IMR-90 (cell line): ENCODE measurements around the gene ZNF213. TPM values are rescaled to one million over a fixed set of nuclear protein-coding genes. Genes with fewer than 3 reads are reported as not detected.

ENCODE experiments used
- ATAC-seq: fragments of 200-7000 bp; cut with Tn5 transposase; 2 replicates; pipeline ENCODE4 v1.9.1; 2020; ENCODE audit warnings: low read depth, mild to moderate bottlenecking, moderate library complexity
- BruUV-seq: library from RNA; stranded (reverse); fragments of 400-500 nt; replicated peaks from 2 replicates; lab custom pipeline; 2021; lab: Mats Ljungman, UMichigan
- CTCF ChIA-PET: fragments of 300-600 bp; formaldehyde crosslinking; extraction: SDS; loops from one replicate; lab custom pipeline; 2021; ENCODE audit warnings: antibody characterized with exemption; lab: Yijun Ruan, JAX
- POLR2A ChIA-PET: fragments of 300-600 bp; sonication (Branson Sonifier 250); formaldehyde crosslinking; loops from one replicate; lab custom pipeline; 2022; ENCODE audit warnings: antibody characterized with exemption; ENCODE audit not compliant: unreplicated experiment; lab: Charles Lee
- DNase-seq: peaks from one replicate; pipeline ENCODE4 v3.0.0; 2013
- H2AFZ ChIP-seq: replicated peaks from 2 replicates; pipeline ENCODE3; 2013; ENCODE audit warnings: low read length, mild to moderate bottlenecking; ENCODE audit not compliant: poor library complexity
- H2AK5ac ChIP-seq: 2 replicates; pipeline ENCODE4 v1.6.1; 2013; ENCODE audit warnings: low read depth, low read length, inconsistent platforms
- H2AK9ac ChIP-seq: replicated peaks from 2 replicates; pipeline ENCODE3; 2013; ENCODE audit warnings: mild to moderate bottlenecking, low read depth, low read length, moderate library complexity; ENCODE audit not compliant: poor library complexity
- H2BK120ac ChIP-seq: 2 replicates; pipeline ENCODE4 v1.6.1; 2013; ENCODE audit warnings: low read depth, low read length, inconsistent platforms
- H2BK15ac ChIP-seq: 3 replicates; pipeline ENCODE4 v1.6.1; 2013; ENCODE audit warnings: low read depth, low read length, inconsistent platforms
- H2BK20ac ChIP-seq: 2 replicates; pipeline ENCODE4 v1.6.1; 2013; ENCODE audit warnings: low read depth, mild to moderate bottlenecking, inconsistent platforms, low read length, moderate library complexity
- H2BK5ac ChIP-seq: 2 replicates; pipeline ENCODE4 v1.6.1; 2013; ENCODE audit warnings: mild to moderate bottlenecking, low read depth, low read length, inconsistent platforms; ENCODE audit not compliant: poor library complexity, severe bottlenecking
- H3K14ac ChIP-seq: replicated peaks from 2 replicates; pipeline ENCODE4 v1.6.1; 2013; ENCODE audit warnings: low read depth, low read length, inconsistent platforms
- H3K18ac ChIP-seq: 2 replicates; pipeline ENCODE4 v1.6.1; 2013; ENCODE audit warnings: low read depth, low read length, control low read depth
- H3K23ac ChIP-seq: 2 replicates; pipeline ENCODE4 v1.6.1; 2013; ENCODE audit warnings: low read depth, low read length, inconsistent platforms
- H3K27ac ChIP-seq: 2 replicates; pipeline ENCODE4 v1.5.1; 2013; ENCODE audit warnings: mild to moderate bottlenecking, control low read depth, low read length; ENCODE audit not compliant: insufficient read depth
- H3K27me3 ChIP-seq: 2 replicates; pipeline ENCODE4 v1.6.1; 2013; ENCODE audit warnings: low read length; ENCODE audit not compliant: control insufficient read depth, insufficient read depth
- H3K36me3 ChIP-seq: 2 replicates; pipeline ENCODE4 v1.6.1; 2013; ENCODE audit warnings: low read length, mixed read lengths; ENCODE audit not compliant: control insufficient read depth, insufficient read depth
- H3K4ac ChIP-seq: 2 replicates; pipeline ENCODE4 v1.6.1; 2013; ENCODE audit warnings: low read depth, low read length, inconsistent platforms
- H3K4me1 ChIP-seq: 2 replicates; pipeline ENCODE4 v1.6.1; 2013; ENCODE audit warnings: low read length, mixed read lengths; ENCODE audit not compliant: control insufficient read depth, insufficient read depth
- H3K4me2 ChIP-seq: 2 replicates; pipeline ENCODE4 v1.6.1; 2013; ENCODE audit warnings: low read depth, mild to moderate bottlenecking, control low read depth, low read length, moderate library complexity
- H3K4me3 ChIP-seq: 2 replicates; pipeline ENCODE4 v1.5.1; 2013; ENCODE audit warnings: low read depth, mild to moderate bottlenecking, control low read depth, low read length, moderate library complexity; ENCODE audit not compliant: insufficient read depth
- H3K56ac ChIP-seq: 2 replicates; pipeline ENCODE4 v1.6.1; 2013; ENCODE audit warnings: low read length, inconsistent platforms; ENCODE audit not compliant: insufficient read depth; ENCODE audit errors: extremely low read depth
- H3K79me1 ChIP-seq, 2 experiments: 2 replicates each; pipeline ENCODE4 v1.6.1; 2013; ENCODE audit warnings: low read length in 2 of 2, inconsistent platforms in 1 of 2, low read depth in 1 of 2
- H3K9ac ChIP-seq: 2 replicates; pipeline ENCODE4 v1.6.1; 2013; ENCODE audit warnings: low read depth, low read length, control low read depth
- H3K9me1 ChIP-seq: 2 replicates; pipeline ENCODE4 v1.6.1; 2013; ENCODE audit warnings: low read length, inconsistent platforms; ENCODE audit not compliant: insufficient read depth
- H3K9me3 ChIP-seq: 2 replicates; pipeline ENCODE4 v1.6.1; 2013; ENCODE audit warnings: low read length; ENCODE audit not compliant: control insufficient read depth, insufficient read depth
- H4K20me1 ChIP-seq: 2 replicates; pipeline ENCODE4 v1.6.1; 2013; ENCODE audit warnings: low read length, inconsistent platforms; ENCODE audit not compliant: insufficient read depth
- H4K5ac ChIP-seq: 2 replicates; pipeline ENCODE4 v1.6.1; 2013; ENCODE audit warnings: mild to moderate bottlenecking, low read depth, low read length, control low read depth
- H4K8ac ChIP-seq, 2 experiments: 2 replicates each; pipeline ENCODE4 v1.6.1; 2013; ENCODE audit warnings: low read depth in 2 of 2, low read length in 2 of 2, control low read depth in 1 of 2, inconsistent platforms in 1 of 2
- H4K91ac ChIP-seq: 2 replicates; pipeline ENCODE4 v1.6.1; 2013; ENCODE audit warnings: low read depth, low read length, inconsistent platforms; ENCODE audit not compliant: insufficient read depth
- BHLHE40 ChIP-seq: fragments of 150-350 bp; IDR thresholded peaks from 2 replicates; pipeline ENCODE4 v1.6.1; 2016; ENCODE audit warnings: mild to moderate bottlenecking, low read depth, low read length
- CHD1 ChIP-seq: IDR thresholded peaks from 2 replicates; pipeline ENCODE4 v1.6.1; 2012; ENCODE audit warnings: low read depth, low read length, improper control_type of control experiment
- MAFK ChIP-seq: IDR thresholded peaks from 2 replicates; pipeline ENCODE4 v1.6.1; 2012; ENCODE audit warnings: low read depth, low read length, improper control_type of control experiment
- MAZ ChIP-seq: IDR thresholded peaks from 2 replicates; pipeline ENCODE4 v1.6.1; 2012; ENCODE audit warnings: low read depth, mild to moderate bottlenecking, low read length, improper control_type of control experiment, moderate library complexity, borderline replicate concordance
- NFE2L2 ChIP-seq: fragments of 150-350 bp; IDR thresholded peaks from 2 replicates; pipeline ENCODE4 v1.6.1; 2016; ENCODE audit warnings: low read depth, mild to moderate bottlenecking, low read length
- RCOR1 ChIP-seq: IDR thresholded peaks from 2 replicates; pipeline ENCODE4 v1.6.1; 2012; ENCODE audit warnings: mild to moderate bottlenecking, low read length, improper control_type of control experiment; ENCODE audit not compliant: insufficient replicate concordance
- RFX5 ChIP-seq: IDR thresholded peaks from 2 replicates; pipeline ENCODE4 v1.8.0; 2012; ENCODE audit warnings: low read depth, mild to moderate bottlenecking, low read length, moderate library complexity
- USF2 ChIP-seq: fragments of 150-350 bp; IDR thresholded peaks from 2 replicates; pipeline ENCODE4 v1.6.1; 2017; ENCODE audit warnings: mild to moderate bottlenecking, antibody characterized with exemption, low read length, low read depth
- WGBS, 2 experiments: methylation state at CpG; one replicate each; pipeline versions ENCODE4 v1.1.5 to v1.1.7; 2013; ENCODE audit warnings: missing lambda C conversion rate in 2 of 2; ENCODE audit not compliant: insufficient read length in 1 of 2; ENCODE audit errors: extremely low coverage in 2 of 2; 5-methylcytosine and 5-hydroxymethylcytosine counted together
- dilution Hi-C: fragments of 300-500 bp; cut with HindIII; formaldehyde crosslinking; loops from one replicate; pipeline ENCODE4 v1.14.3; 2018; ENCODE audit warnings: low sequenced_read_pairs; ENCODE audit not compliant: unreplicated experiment
- in situ Hi-C: fragments of 300-500 bp; cut with MboI; formaldehyde crosslinking; loops from 3 replicates; pipeline ENCODE4 v1.14.3; 2019; ENCODE audit warnings: low sequenced_read_pairs, inconsistent platforms, mixed read lengths
- intact Hi-C: fragments of 100-400 bp; cut with micrococcal nuclease; formaldehyde crosslinking; loops from 2 replicates; pipeline ENCODE4 v1.10.0; 2022
- polyA plus RNA-seq, 3 experiments: library from polyadenylated mRNA; depleted of rRNA; stranded (reverse); fragments of >200 nt; gene quantifications; 2 replicates each; pipeline ENCODE4 v1.2.3, GENCODE V29; 2012; ENCODE audit warnings: low replicate concordance in 1 of 3
- total RNA-seq: library from RNA; depleted of rRNA; stranded (reverse); fragments of >200 nt; gene quantifications from 2 replicates; pipeline ENCODE4 v1.2.3, GENCODE V29; 2012

ZNF213 gene
- total and polyA plus RNA-seq, 2 of the 4 experiments (the other 2 are of a cell fraction) = 0.72 to 4.0 TPM

DNA sequence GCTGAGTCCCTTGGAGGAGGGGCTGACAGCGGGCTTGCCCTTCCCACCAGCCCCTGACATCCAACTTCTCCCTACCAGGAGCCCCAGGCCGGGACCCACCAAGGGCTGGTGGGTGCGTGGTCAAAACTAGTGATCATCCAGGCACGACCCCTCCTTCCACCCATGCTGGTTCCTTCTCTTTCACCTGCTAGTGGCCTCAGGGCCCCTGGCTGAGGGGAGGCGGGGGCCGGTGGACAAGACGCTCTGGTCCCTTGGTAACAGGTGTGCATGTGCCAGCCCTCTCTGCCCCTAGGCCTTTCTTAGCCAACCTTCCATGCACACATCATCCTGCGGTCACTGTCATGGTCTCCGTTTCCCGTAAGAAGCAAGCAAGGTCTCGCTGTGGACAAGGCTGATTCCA is 8.4 kb downstream of the ZNF213 start:
- Histone ChIP-seq H4K8ac (no peak overlapping the region), H3K9ac (no peak overlapping the region), H3K27me3 (no peaks in the 10 kb centered on the region), H3K4me2 (no peak overlapping the region), H3K27ac (no peak overlapping the region), H4K91ac (no peak overlapping the region), H2BK15ac (no peak overlapping the region), H3K56ac (no peak overlapping the region), H4K5ac (no peak overlapping the region), H3K4me3 (no peak overlapping the region), H3K9me1 (0 out of 2 replicates have a peak, but pooled peaks cover 3% of the 10 kb centered on the region), H2BK5ac (no peak overlapping the region), H2BK120ac (no peak overlapping the region), H3K4me1 (peaks cover 3% of the 10 kb centered on the region), H3K79me1 (peaks cover 2 to 7% of the 10 kb centered on the region in 2 experiments; a peak in 3 of 4 replicates), H4K20me1 (no peaks in the 10 kb centered on the region), H2AK5ac (no peak overlapping the region), H3K14ac (no peak overlapping the region), H2AK9ac (no peak overlapping the region), H2BK20ac (no peak overlapping the region), H2AFZ (no peak overlapping the region), H3K9me3 (no peaks in the 10 kb centered on the region), H3K23ac (no peak overlapping the region), H3K4ac (no peak overlapping the region), H3K18ac (no peak overlapping the region), H3K36me3 (peaks cover 18% of the 10 kb centered on the region)
- DNase-seq (no peak), ATAC-seq (no peak)
- intact Hi-C loops (no loop called here), in situ Hi-C loops (no loop called here), dilution Hi-C loops (no loop called here)
- 86% methylated on average over 1 of the region's 11 CpGs; no CpG with 5 or more reads in 1 of the 2 experiments for WGBS, 2 experiments
- POLR2A ChIA-PET = no interaction called here
- no TSS peak for BruUV-seq
- CTCF ChIA-PET = interaction anchor here (0.6 kb wide), 1 partner anchor 25 kb away, joined by 3 read pairs; no protein-coding TSS in a partner anchor
- TF ChIP-seq RFX5 (no peak), NFE2L2 (no peak), CHD1 (no peak), USF2 (no peak), BHLHE40 (no peak), MAZ (no peak), RCOR1 (no peak), MAFK (no peak)
